ENCODE measurements around the gene CTDSPL.
"Not testable (repeated sequence)": the region's sequence is repeated elsewhere in the genome, so short reads cannot be mapped to it uniquely, and the experiment has no call there.

DNA sequence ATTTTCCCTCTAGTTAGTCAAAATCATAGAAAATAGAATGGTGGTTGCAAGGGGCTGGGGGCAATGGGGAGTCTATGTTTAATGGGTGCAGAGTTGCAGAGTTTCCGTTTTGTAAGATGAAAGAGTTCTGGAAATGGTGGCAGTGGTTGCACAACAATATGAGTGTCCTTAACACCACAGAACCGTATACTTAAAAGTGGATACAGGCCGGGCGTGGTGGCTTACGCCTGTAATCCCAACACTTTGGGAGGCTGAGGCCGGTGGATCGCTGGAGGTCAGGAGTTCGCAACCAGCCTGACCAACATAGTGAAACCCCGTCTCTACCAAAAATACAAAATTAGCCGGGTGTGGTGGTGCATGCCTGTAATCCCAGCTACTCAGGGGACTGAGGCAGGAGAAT, 126.7 kb downstream of the CTDSPL start:
- not testable (repeated sequence) for TF ChIP-seq SUZ12 (IDR thresholded peaks at IDR 0.05; ENCODE audit: extremely low read depth, insufficient read depth, insufficient read length); YY1 (IDR thresholded peaks at IDR 0.05; ENCODE audit: insufficient read depth, insufficient read length); ZNF274 (IDR thresholded peaks at IDR 0.05; ENCODE audit: low read depth, low read length)
